Neural progenitor cell (in vitro differentiated cells): ENCODE results near the gene UGT1A8.
"Not testable (repeated sequence)": the region's sequence is repeated elsewhere in the genome, so short reads cannot be mapped to it uniquely, and the experiment has no call there.

ENCODE experiments used
- CTCF ChIP-seq: fragments of 200-600 bp; sonication (generic); IDR thresholded peaks from 2 replicates; pipeline ENCODE4 v1.5.1; 2017; ENCODE audit warnings: antibody characterized with exemption, mild to moderate bottlenecking
- EZH2 ChIP-seq: fragments of 200-600 bp; sonication (generic); IDR thresholded peaks from 2 replicates; pipeline ENCODE4 v1.6.1; 2017; ENCODE audit warnings: antibody characterized with exemption, mild to moderate bottlenecking, moderate library complexity
- EZH2phosphoT487 ChIP-seq: fragments of 200-600 bp; sonication (generic); IDR thresholded peaks from 2 replicates; pipeline ENCODE4 v1.6.1; 2017; ENCODE audit warnings: antibody characterized with exemption

- not testable (repeated sequence) for TF ChIP-seq CTCF, EZH2, EZH2phosphoT487
These were observed 83.4 kb downstream of the UGT1A8 start for GRCh38 chr2:233700842-233701241.
